KMS-11 (cell line): ENCODE results near the gene POU2AF1.
A peak's percentile ranks its signal among the peaks of the same experiment; 100 is the strongest.

ENCODE experiments used
- H2AFZ ChIP-seq: fragments of 200-600 bp; sonication (generic); 2 replicates; pipeline ENCODE4 v1.6.1; 2016; ENCODE audit warnings: antibody characterized with exemption, mixed run types, low read depth
- H3K27ac ChIP-seq: fragments of 200-600 bp; sonication (generic); 2 replicates; pipeline ENCODE4 v1.6.1; 2016; ENCODE audit warnings: mild to moderate bottlenecking, mixed run types
- H3K27me3 ChIP-seq: fragments of 200-600 bp; sonication (generic); 2 replicates; pipeline ENCODE4 v1.6.1; 2017; ENCODE audit warnings: mild to moderate bottlenecking, low read depth, mixed run types, moderate library complexity; ENCODE audit not compliant: insufficient read depth
- H3K36me3 ChIP-seq: fragments of 200-600 bp; sonication (generic); 2 replicates; pipeline ENCODE4 v1.6.1; 2017; ENCODE audit warnings: mild to moderate bottlenecking, mixed run types; ENCODE audit not compliant: insufficient read depth
- H3K4me1 ChIP-seq: fragments of 200-600 bp; sonication (generic); 2 replicates; pipeline ENCODE4 v1.6.1; 2016; ENCODE audit warnings: mild to moderate bottlenecking, low read depth, mixed run types; ENCODE audit not compliant: poor library complexity, severe bottlenecking
- H3K4me2 ChIP-seq: fragments of 200-600 bp; sonication (generic); 2 replicates; pipeline ENCODE4 v1.7.0; 2016; ENCODE audit warnings: mild to moderate bottlenecking, mixed run types
- H3K4me3 ChIP-seq: fragments of 200-600 bp; sonication (generic); IDR thresholded peaks from 2 replicates; pipeline ENCODE4 v1.6.1; 2017; ENCODE audit warnings: low read depth, low read length, mixed read lengths; ENCODE audit not compliant: insufficient read depth
- H3K79me2 ChIP-seq: fragments of 200-600 bp; sonication (generic); 2 replicates; pipeline ENCODE4 v1.6.1; 2016; ENCODE audit warnings: low read depth, mixed run types; ENCODE audit not compliant: insufficient read depth
- H3K9ac ChIP-seq: fragments of 200-600 bp; sonication (generic); 2 replicates; pipeline ENCODE4 v1.6.1; 2016; ENCODE audit warnings: mild to moderate bottlenecking, mixed run types
- H4K20me1 ChIP-seq: fragments of 200-600 bp; sonication (generic); 2 replicates; pipeline ENCODE4 v1.6.1; 2016; ENCODE audit warnings: mild to moderate bottlenecking, mixed run types; ENCODE audit not compliant: insufficient read depth
- CTCF ChIP-seq: fragments of 200-600 bp; sonication (generic); conservative IDR thresholded peaks from 2 replicates; pipeline ENCODE4 v1.6.1; 2017; ENCODE audit warnings: low read depth, mild to moderate bottlenecking, antibody characterized with exemption, low read length, moderate library complexity, mixed read lengths

Gene POU2AF1

GRCh38 chr11:111388842-111389241 lies 9.8 kb upstream of the POU2AF1 start:
- H3K4me3 ChIP-seq: no peak overlapping the region
- peak overlapping the region; percentile 51; the same call in 1 of the 2 replicates for H2AFZ ChIP-seq
- no peaks in the 10 kb centered on the region for H3K36me3 ChIP-seq
- H3K4me2 ChIP-seq: peak overlapping the region; percentile 62
- TF ChIP-seq CTCF: no peak
- H3K4me1 ChIP-seq: peaks cover 76% of the 10 kb centered on the region
- peak overlapping the region; percentile 9; the same call in 1 of the 2 replicates for H3K27ac ChIP-seq
- H3K79me2 ChIP-seq: no peaks in the 10 kb centered on the region
- H4K20me1 ChIP-seq: no peaks in the 10 kb centered on the region
- H3K27me3 ChIP-seq: no peaks in the 10 kb centered on the region
- H3K9ac ChIP-seq: no peak overlapping the region

- Histone ChIP-seq H3K4me2 (peak overlapping the region; percentile 62; the same call in 1 of the 2 replicates), H3K79me2 (no peaks in the 10 kb centered on the region), H2AFZ (no peak overlapping the region; the same call in 1 of the 2 replicates), H3K27ac (no peak overlapping the region; the same call in 1 of the 2 replicates), H3K9ac (no peak overlapping the region), H3K4me3 (no peak overlapping the region), H3K36me3 (no peaks in the 10 kb centered on the region), H3K4me1 (peaks cover 76% of the 10 kb centered on the region), H4K20me1 (no peaks in the 10 kb centered on the region), H3K27me3 (no peaks in the 10 kb centered on the region)
- no peak for TF ChIP-seq CTCF
Observed at GRCh38 chr11:111388420-111388819, 9.3 kb upstream of the POU2AF1 start.

- H3K4me3 ChIP-seq: no peak overlapping the region
- peaks cover 76% of the 10 kb centered on the region for H3K4me1 ChIP-seq
- no peaks in the 10 kb centered on the region for H3K79me2 ChIP-seq
- H3K27me3 ChIP-seq: no peaks in the 10 kb centered on the region
- no peak overlapping the region; the same call in 1 of the 2 replicates for H3K4me2 ChIP-seq
- H4K20me1 ChIP-seq: no peaks in the 10 kb centered on the region
- H3K36me3 ChIP-seq: no peaks in the 10 kb centered on the region
- H3K27ac ChIP-seq: no peak overlapping the region
- no peak overlapping the region for H3K9ac ChIP-seq
- H2AFZ ChIP-seq: no peak overlapping the region
- no peak for TF ChIP-seq CTCF
Observed at GRCh38 chr11:111387363-111387762, 8.3 kb upstream of the POU2AF1 start.

- H3K4me2 ChIP-seq: no peak overlapping the region
- H3K36me3 ChIP-seq: no peaks in the 10 kb centered on the region
- H2AFZ ChIP-seq: no peak overlapping the region
- H3K79me2 ChIP-seq: no peaks in the 10 kb centered on the region
- H3K4me1 ChIP-seq: peaks cover 72% of the 10 kb centered on the region
- H4K20me1 ChIP-seq: no peaks in the 10 kb centered on the region
- no peak overlapping the region for H3K9ac ChIP-seq
- no peak overlapping the region for H3K4me3 ChIP-seq
- TF ChIP-seq CTCF: no peak
- H3K27me3 ChIP-seq: no peaks in the 10 kb centered on the region
- no peak overlapping the region for H3K27ac ChIP-seq
Observed at GRCh38 chr11:111386611-111387150, 7.6 kb upstream of the POU2AF1 start.
